SJSA1 (cell line): ENCODE results near the gene DPH2. TPM values are rescaled to one million over a fixed set of nuclear protein-coding genes. Genes with fewer than 3 reads are reported as not detected.

ENCODE experiments used
- DNase-seq, 2 experiments: peaks; one replicate each; pipeline ENCODE4 v3.0.0-alpha.2; 2015 to 2020; ENCODE audit warnings: low spot score in 2 of 2, low read depth in 1 of 2
- H3K27ac ChIP-seq: fragments of 250-450 bp; sonication (Bioruptor Pico); 2 replicates; pipeline ENCODE4 v1.5.1; 2020; ENCODE audit warnings: mild to moderate bottlenecking, moderate library complexity
- H3K27me3 ChIP-seq: fragments of 250-450 bp; sonication (Bioruptor Pico); replicated peaks from 2 replicates; pipeline ENCODE4 v1.5.1; 2020; ENCODE audit warnings: mild to moderate bottlenecking, moderate library complexity
- H3K36me3 ChIP-seq: fragments of 250-450 bp; sonication (Bioruptor Pico); 2 replicates; pipeline ENCODE4 v1.5.1; 2020; ENCODE audit warnings: mild to moderate bottlenecking
- H3K4me1 ChIP-seq: fragments of 250-450 bp; sonication (Bioruptor Pico); replicated peaks from 2 replicates; pipeline ENCODE4 v1.6.1; 2021; ENCODE audit warnings: mild to moderate bottlenecking
- H3K4me3 ChIP-seq: fragments of 250-450 bp; sonication (Bioruptor Pico); 2 replicates; pipeline ENCODE4 v1.5.1; 2020; ENCODE audit warnings: mild to moderate bottlenecking
- H3K9me3 ChIP-seq: fragments of 250-450 bp; sonication (Bioruptor Pico); replicated peaks from 2 replicates; pipeline ENCODE4 v1.5.1; 2020; ENCODE audit warnings: mild to moderate bottlenecking
- total RNA-seq: library from RNA; depleted of rRNA; stranded (reverse); fragments of >200 nt; shearing (Covaris generic); gene quantifications from 2 replicates; pipeline ENCODE4 v1.2.3, GENCODE V29; 2014; rRNA removed

Gene DPH2
- total RNA-seq, 1 experiment from 2014 or later = 20.3 TPM

DNA sequence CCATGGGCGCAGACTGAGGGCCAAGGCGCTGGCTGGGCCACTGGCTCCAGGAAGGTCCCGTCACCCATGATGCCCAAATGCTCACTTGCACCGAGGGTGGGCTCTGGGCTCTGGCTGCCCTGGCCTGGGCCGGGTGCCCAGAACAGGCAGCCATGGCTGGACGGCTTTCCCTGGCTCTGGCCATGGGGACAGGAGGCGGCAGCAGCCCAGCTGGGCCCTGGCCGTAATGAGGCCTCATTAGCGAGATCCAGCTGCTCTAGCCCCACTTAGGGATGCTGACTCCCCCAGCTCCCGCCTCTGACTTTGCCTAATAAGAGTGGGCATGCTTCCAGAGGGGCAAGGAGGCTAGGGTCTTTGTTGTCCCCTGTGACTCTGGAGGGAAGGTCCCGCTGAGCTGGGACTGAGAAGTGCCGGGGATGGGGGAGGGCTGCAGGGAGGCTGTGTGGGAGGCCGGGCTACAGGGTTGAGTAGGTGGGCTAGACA, 49.7 kb downstream of the DPH2 start:
- H3K27ac ChIP-seq = no peak overlapping the region
- no peak overlapping the region for H3K4me3 ChIP-seq
- no peaks in the 10 kb centered on the region for H3K36me3 ChIP-seq
- H3K9me3 ChIP-seq = no peaks in the 10 kb centered on the region
- DNase-seq = no peak
- H3K4me1 ChIP-seq = no peaks in the 10 kb centered on the region
- H3K27me3 ChIP-seq = no peaks in the 10 kb centered on the region

DNA sequence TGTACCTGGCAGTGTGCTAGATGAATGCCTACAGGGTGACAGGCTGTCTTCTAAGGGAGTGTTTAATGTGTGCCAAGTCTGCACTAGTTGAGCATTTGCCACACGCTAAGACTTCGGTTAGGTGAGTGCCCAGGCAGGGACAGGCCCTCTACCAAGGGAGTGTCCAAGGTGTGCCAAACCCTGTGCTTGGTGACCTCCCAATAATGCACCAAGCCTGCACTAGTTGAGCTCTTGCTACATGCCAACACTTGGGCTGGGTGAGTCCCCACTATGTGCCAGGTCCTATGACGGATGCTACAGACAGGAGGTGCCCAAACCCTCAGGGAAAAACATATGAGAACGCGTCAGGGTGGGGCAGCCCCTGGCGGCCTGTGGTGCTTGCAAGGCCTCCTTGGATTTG, 50.7 kb downstream of the DPH2 start:
- H3K9me3 ChIP-seq = no peaks in the 10 kb centered on the region
- no peak overlapping the region for H3K4me3 ChIP-seq
- H3K36me3 ChIP-seq = no peaks in the 10 kb centered on the region
- no peak for DNase-seq
- H3K4me1 ChIP-seq = no peaks in the 10 kb centered on the region; the same call in 1 of the 2 replicates
- H3K27ac ChIP-seq = no peak overlapping the region
- no peaks in the 10 kb centered on the region for H3K27me3 ChIP-seq

DNA sequence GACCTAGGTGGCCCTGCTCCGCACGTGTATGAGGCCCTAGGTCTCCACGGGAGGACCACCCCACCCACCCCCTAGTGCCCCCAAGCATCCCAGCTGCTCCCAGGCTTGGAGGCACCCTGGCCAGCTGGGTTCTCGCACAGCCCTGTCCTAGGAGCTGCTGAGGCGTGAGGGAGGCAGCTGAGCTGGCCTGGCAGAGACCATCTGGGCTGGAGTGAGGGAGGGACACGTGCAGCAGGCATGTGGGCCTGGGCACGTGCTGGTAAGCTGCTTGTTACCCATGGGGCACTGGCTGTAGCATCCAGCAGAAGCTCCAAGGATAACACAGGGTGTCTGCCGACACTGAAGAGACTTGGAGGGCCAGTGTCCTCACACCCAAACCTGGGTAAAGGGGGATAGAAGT, 51.3 kb downstream of the DPH2 start:
- no peaks in the 10 kb centered on the region for H3K36me3 ChIP-seq
- H3K4me1 ChIP-seq = no peaks in the 10 kb centered on the region; the same call in 1 of the 2 replicates
- no peaks in the 10 kb centered on the region for H3K27me3 ChIP-seq
- no peaks in the 10 kb centered on the region for H3K9me3 ChIP-seq
- no peak for DNase-seq
- H3K27ac ChIP-seq = no peak overlapping the region
- no peak overlapping the region for H3K4me3 ChIP-seq

DNA sequence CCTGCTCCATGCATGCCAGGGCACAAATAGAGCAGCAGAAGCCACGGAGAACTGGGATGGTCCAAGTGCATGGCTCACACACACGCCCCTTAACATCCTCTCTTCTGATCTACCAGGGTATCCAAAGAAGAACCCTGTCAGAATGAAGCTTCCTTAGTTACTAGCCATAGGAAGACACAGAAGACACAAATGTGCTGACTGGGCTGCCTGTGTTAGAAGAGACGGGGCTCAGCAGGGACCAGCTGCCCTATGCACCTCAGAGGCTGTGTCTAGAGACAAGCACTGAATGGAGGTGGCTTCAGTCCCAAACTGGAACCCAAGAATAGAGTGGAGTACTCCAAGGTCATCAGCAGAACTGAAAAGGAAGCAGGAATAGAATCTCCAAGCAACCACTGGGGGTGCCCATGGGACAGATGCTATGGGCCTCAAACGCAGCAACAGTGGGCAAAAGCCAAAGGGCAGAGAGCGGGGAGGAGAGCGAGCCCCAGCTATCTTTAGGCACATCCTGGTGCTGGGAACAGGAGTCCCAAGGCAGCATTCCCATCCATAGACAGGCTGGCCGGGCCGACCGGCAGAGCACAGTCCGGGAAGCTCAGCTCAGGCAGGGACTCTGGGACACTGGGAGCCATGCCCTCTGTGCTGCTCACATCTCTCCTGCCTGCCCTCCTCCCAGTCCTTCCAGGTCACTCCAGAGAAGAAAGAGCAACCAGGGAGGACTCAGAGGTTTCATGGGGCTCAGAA, 51.9 kb downstream of the DPH2 start:
- Histone ChIP-seq H3K4me3 (no peak overlapping the region), H3K4me1 (no peaks in the 10 kb centered on the region; the same call in 1 of the 2 replicates), H3K27ac (no peak overlapping the region), H3K9me3 (no peaks in the 10 kb centered on the region), H3K36me3 (no peaks in the 10 kb centered on the region), H3K27me3 (no peaks in the 10 kb centered on the region)
- no peak for DNase-seq

Other genes with a start within 250 kb of the DPH2 start
- not detected in 2 replicates for gene ARTN, start 36.2 kb upstream of the DPH2 start, total RNA-seq
- gene IPO13, start 23.1 kb upstream of the DPH2 start, total RNA-seq = 14.3 and 25.8 TPM in 2 replicates
- gene ATP6V0B, start 5.0 kb downstream of the DPH2 start, total RNA-seq = 154 and 235 TPM in 2 replicates
- 70.2 and 81.8 TPM in 2 replicates for gene B4GALT2, start 9.2 kb downstream of the DPH2 start, total RNA-seq
- 1.7 and 4.1 TPM in 2 replicates for gene CCDC24, start 21.6 kb downstream of the DPH2 start, total RNA-seq
- gene SLC6A9, start 61.5 kb downstream of the DPH2 start, total RNA-seq = 0.66 and 1.4 TPM in 2 replicates
- gene KLF17, start 148.8 kb downstream of the DPH2 start, total RNA-seq = not detected in 2 replicates
- gene KLF18, start 171.6 kb downstream of the DPH2 start, total RNA-seq = not detected in 2 replicates
- 9.9 and 10.8 TPM in 2 replicates for gene DMAP1, start 243.5 kb downstream of the DPH2 start, total RNA-seq